HCT116 (cell line): ENCODE results near the gene URAD. TPM values are rescaled to one million over a fixed set of nuclear protein-coding genes. Genes with fewer than 3 reads are reported as not detected.
"Not testable (repeated sequence)": the region's sequence is repeated elsewhere in the genome, so short reads cannot be mapped to it uniquely, and the experiment has no call there.

ENCODE experiments used
- ATAC-seq: fragments of 200-7000 bp; cut with Tn5 transposase; 2 replicates; pipeline ENCODE4 v1.9.1; 2020; ENCODE audit warnings: mild to moderate bottlenecking, moderate library complexity
- BruUV-seq: library from RNA; stranded (reverse); fragments of 400-500 nt; replicated peaks from 2 replicates; lab custom pipeline; 2021; lab: Mats Ljungman, UMichigan
- CTCF ChIA-PET: fragments of 300-600 bp; sonication (Branson Sonifier 250); formaldehyde crosslinking; loops from one replicate; lab custom pipeline; 2021; ENCODE audit warnings: antibody characterized with exemption; lab: Charles Lee
- POLR2A ChIA-PET: fragments of 300-600, 350-600 bp; sonication (Branson Sonifier 250); formaldehyde crosslinking; loops from one replicate; lab custom pipeline; 2021; ENCODE audit warnings: antibody characterized with exemption; lab: Charles Lee
- RAD21 ChIA-PET, 2 experiments: fragments of 300-600 bp; sonication (Branson Sonifier 250); formaldehyde crosslinking; loops; one replicate each; lab custom pipeline; 2023; ENCODE audit warnings: low total read pairs in 2 of 2; ENCODE audit not compliant: uncharacterized antibody in 2 of 2, unreplicated experiment in 2 of 2, low non-redundant PET in 1 of 2; lab: Charles Lee
- DNase-seq: peaks from one replicate; pipeline ENCODE4 v3.0.0-alpha.2; 2010; ENCODE audit warnings: low read depth, low spot score
- H2AFZ ChIP-seq: fragments of 200-600 bp; shearing (Covaris generic), sonication (generic); 2 replicates; pipeline ENCODE4 v1.6.1; 2017; ENCODE audit warnings: low read depth, mixed run types, mixed read lengths, antibody characterized with exemption, low read length; ENCODE audit not compliant: poor library complexity, severe bottlenecking
- H3K27ac ChIP-seq: 2 replicates; pipeline ENCODE4 v1.5.1; 2012; ENCODE audit warnings: low read depth, low read length
- H3K27me3 ChIP-seq: fragments of 200-600 bp; sonication (generic); 2 replicates; pipeline ENCODE4 v1.6.1; 2016; ENCODE audit warnings: mixed run types, low read length, mixed read lengths; ENCODE audit not compliant: insufficient read depth
- H3K36me3 ChIP-seq, 2 experiments: fragments of 200-500 bp in 1 of 2; fragments of 200-600 bp in 1 of 2; sonication (Bioruptor generic) in 1 of 2; sonication (generic) in 1 of 2; 2 replicates each; pipeline versions ENCODE4 v1.5.1 to v1.6.1; 2014 to 2016; ENCODE audit warnings: low read length in 2 of 2, inconsistent platforms in 1 of 2, mixed read lengths in 1 of 2, mixed run types in 1 of 2; ENCODE audit not compliant: insufficient read depth in 2 of 2, control insufficient read depth in 1 of 2
- H3K4me1 ChIP-seq, 2 experiments: fragments of 200-600 bp in 1 of 2; sonication (generic) in 1 of 2; 2 replicates each; pipeline versions ENCODE4 v1.5.1 to v1.6.1; 2012 to 2017; ENCODE audit warnings: low read length in 2 of 2, inconsistent platforms in 1 of 2, mild to moderate bottlenecking in 1 of 2, mixed read lengths in 1 of 2, mixed run types in 1 of 2, moderate library complexity in 1 of 2; ENCODE audit not compliant: insufficient read depth in 2 of 2, control insufficient read depth in 1 of 2
- H3K4me2 ChIP-seq: fragments of 200-600 bp; sonication (generic); 2 replicates; pipeline ENCODE4 v1.6.1; 2017; ENCODE audit warnings: mixed run types, low read length, mixed read lengths
- H3K4me3 ChIP-seq, 2 experiments: fragments of 200-600 bp in 1 of 2; sonication (generic) in 1 of 2; replicated peaks in 1 of 2; 2 replicates each; pipeline ENCODE4 v1.5.1; 2011 to 2016; ENCODE audit warnings: low read length in 2 of 2, control low read depth in 1 of 2, low read depth in 1 of 2, mild to moderate bottlenecking in 1 of 2, mixed read lengths in 1 of 2, mixed run types in 1 of 2
- H3K79me2 ChIP-seq: fragments of 200-600 bp; sonication (generic); 2 replicates; pipeline ENCODE4 v1.6.1; 2017; ENCODE audit warnings: mild to moderate bottlenecking, mixed run types, low read length, moderate library complexity, mixed read lengths; ENCODE audit not compliant: insufficient read depth
- H3K9ac ChIP-seq: fragments of 200-600 bp; sonication (generic); 2 replicates; pipeline ENCODE4 v1.6.1; 2016; ENCODE audit warnings: low read length, mixed read lengths
- H3K9me2 ChIP-seq: fragments of 200-600 bp; sonication (generic), shearing (Covaris generic); 2 replicates; pipeline ENCODE4 v1.6.1; 2017; ENCODE audit warnings: mixed run types, mild to moderate bottlenecking, moderate library complexity; ENCODE audit not compliant: insufficient read depth
- H3K9me3 ChIP-seq, 2 experiments: fragments of 200-500 bp in 1 of 2; fragments of 200-600 bp in 1 of 2; sonication (Bioruptor generic) in 1 of 2; sonication (generic) in 1 of 2; 2 replicates each; pipeline ENCODE4 v1.6.1; 2014 to 2017; ENCODE audit warnings: low read length in 2 of 2, mixed read lengths in 2 of 2, inconsistent platforms in 1 of 2, low read depth in 1 of 2, mild to moderate bottlenecking in 1 of 2, mixed run types in 1 of 2, moderate library complexity in 1 of 2; ENCODE audit not compliant: control insufficient read depth in 1 of 2, insufficient read depth in 1 of 2
- H4K20me1 ChIP-seq: fragments of 200-600 bp; sonication (generic), shearing (Covaris generic); 2 replicates; pipeline ENCODE4 v1.6.1; 2017; ENCODE audit warnings: mixed run types, mild to moderate bottlenecking, moderate library complexity; ENCODE audit not compliant: insufficient read depth
- CEBPB ChIP-seq: IDR thresholded peaks from 2 replicates; pipeline ENCODE4 v1.6.1; 2012; ENCODE audit warnings: low read depth
- FOSL1 ChIP-seq: IDR thresholded peaks from 2 replicates; pipeline ENCODE4 v1.6.1; 2012; ENCODE audit warnings: low read depth
- JUND ChIP-seq: IDR thresholded peaks from 2 replicates; pipeline ENCODE4 v1.6.1; 2012
- TCF7L2 ChIP-seq: IDR thresholded peaks from 2 replicates; pipeline ENCODE4 v1.7.0; 2011; ENCODE audit warnings: borderline replicate concordance, inconsistent platforms; ENCODE audit not compliant: insufficient read depth, insufficient read length; ENCODE audit errors: extremely low read depth
- YY1 ChIP-seq: IDR thresholded peaks from 2 replicates; pipeline ENCODE4 v1.6.1; 2011; ENCODE audit warnings: low read length, low read depth, moderate library complexity, mild to moderate bottlenecking; ENCODE audit not compliant: insufficient replicate concordance; ENCODE audit errors: extremely low read depth
- intact Hi-C: fragments of 100-400 bp; cut with micrococcal nuclease; formaldehyde crosslinking; loops from 2 replicates; pipeline ENCODE4 v1.10.0; 2022
- total RNA-seq: library from RNA; stranded (reverse); gene quantifications from one replicate; pipeline ENCODE4 v1.2.1, GENCODE V29; 2021; ENCODE audit not compliant: unreplicated experiment
- TF ChIP-seq, protein P1 (sequence below): IDR thresholded peaks from 2 replicates; pipeline ENCODE4 v1.6.1; 2012

The URAD gene
- total RNA-seq, 1 experiment from 2014 or later = not detected

DNA sequence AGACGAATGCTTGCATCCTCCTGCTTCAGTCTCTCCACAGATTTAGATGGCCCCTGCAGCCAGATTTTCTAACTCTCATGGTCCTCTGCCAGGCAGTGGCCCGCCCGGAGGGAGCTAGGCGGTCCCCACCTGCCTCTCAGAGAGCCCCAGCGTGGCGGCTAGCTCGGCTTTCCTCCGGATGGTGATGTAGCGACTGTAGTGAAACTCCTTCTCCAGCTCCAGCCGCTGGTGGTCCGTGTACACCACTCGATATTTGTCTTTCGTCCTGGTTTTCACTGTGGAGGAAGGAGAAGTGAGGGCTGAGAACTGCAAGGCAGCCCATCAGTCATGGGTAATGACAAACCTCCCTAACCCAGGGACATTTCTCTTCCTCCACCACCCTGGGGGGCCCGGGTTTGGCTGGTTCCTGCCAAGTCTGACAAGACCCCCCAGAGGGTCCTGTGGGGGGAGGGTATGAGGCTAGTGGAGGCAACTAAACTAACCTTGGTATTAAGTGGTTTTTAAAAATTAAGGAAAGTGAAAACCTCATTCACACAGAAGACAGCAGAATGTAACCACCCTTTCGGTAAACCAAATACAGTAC is 23.7 kb downstream of the URAD start:
- no peaks in the 10 kb centered on the region for H3K9me2 ChIP-seq
- no peak overlapping the region for H3K4me2 ChIP-seq
- H3K9me3 ChIP-seq = no peaks in the 10 kb centered on the region
- no peaks in the 10 kb centered on the region for H3K27me3 ChIP-seq
- no peak for DNase-seq
- ChIA-PET POLR2A (no interaction called here), RAD21 (no interaction called here), CTCF (interaction anchor here (1.9 to 2.1 kb wide), 2 partner anchors 11 to 138 kb away, joined by 5 to 7 read pairs; no protein-coding TSS in a partner anchor)
- intact Hi-C loops = loop anchor here (5.0 kb wide), 1 partner anchor 583 kb away; no protein-coding TSS in a partner anchor
- no peak overlapping the region for H3K27ac ChIP-seq
- peaks cover 6 to 23% of the 10 kb centered on the region in 2 experiments; a peak in 3 of 4 replicates for H3K4me1 ChIP-seq
- no peak overlapping the region for H3K9ac ChIP-seq
- H3K4me3 ChIP-seq = no peak overlapping the region
- peaks cover 40% of the 10 kb centered on the region for H3K79me2 ChIP-seq
- TF ChIP-seq JUND = no peak
- no peak for TF ChIP-seq FOSL1
- no peak for TF ChIP-seq TCF7L2
- TF ChIP-seq, protein P1, sequence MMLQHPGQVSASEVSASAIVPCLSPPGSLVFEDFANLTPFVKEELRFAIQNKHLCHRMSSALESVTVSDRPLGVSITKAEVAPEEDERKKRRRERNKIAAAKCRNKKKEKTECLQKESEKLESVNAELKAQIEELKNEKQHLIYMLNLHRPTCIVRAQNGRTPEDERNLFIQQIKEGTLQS = no peak
- no peak for TF ChIP-seq CEBPB
- TF ChIP-seq YY1 = no peak
- no peak overlapping the region for H2AFZ ChIP-seq
- BruUV-seq = no TSS peak
- peaks cover 0 to 4% of the 10 kb centered on the region in 2 experiments; a peak in 1 of 4 replicates for H3K36me3 ChIP-seq
- H4K20me1 ChIP-seq = no peaks in the 10 kb centered on the region
- no peak for ATAC-seq

DNA sequence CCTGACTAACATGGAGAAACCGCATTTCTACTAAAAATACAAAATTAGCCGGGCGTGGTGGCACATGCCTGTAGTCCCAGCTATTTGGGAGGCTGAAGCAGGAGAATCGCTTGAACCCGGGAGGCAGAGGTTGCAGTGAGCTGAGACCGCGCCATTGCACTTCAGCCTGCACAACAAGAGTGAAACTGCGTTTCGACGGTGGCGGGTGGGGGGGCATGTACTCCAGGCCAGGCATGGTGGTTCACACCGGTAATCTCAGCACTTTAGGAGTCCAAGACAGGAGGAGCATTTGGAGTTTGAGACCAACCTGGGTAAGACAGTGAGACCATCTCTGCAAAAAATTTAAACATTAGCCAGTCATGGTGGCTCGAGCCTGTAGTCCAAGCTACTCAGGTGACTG is 24.3 kb downstream of the URAD start:
- H3K4me3 ChIP-seq, H3K9me2 ChIP-seq, H4K20me1 ChIP-seq, H2AFZ ChIP-seq, DNase-seq, BruUV-seq, POLR2A ChIA-PET, H3K9ac ChIP-seq, H3K27ac ChIP-seq, H3K4me2 ChIP-seq, H3K9me3 ChIP-seq, RAD21 ChIA-PET, H3K27me3 ChIP-seq, H3K36me3 ChIP-seq, intact Hi-C loops, ATAC-seq: not testable (repeated sequence)
- Histone ChIP-seq H3K4me1 (peaks cover 6 to 17% of the 10 kb centered on the region in 2 experiments; a peak in 3 of 4 replicates), H3K79me2 (peaks cover 40% of the 10 kb centered on the region)
- CTCF ChIA-PET = interaction anchor here (1.9 to 2.1 kb wide), 2 partner anchors 10 to 138 kb away, joined by 5 to 7 read pairs; no protein-coding TSS in a partner anchor
